DND-41 (cell line): ENCODE results near the gene MEF2D.

Experiments used
- ATAC-seq: fragments of 200-7000 bp; cut with Tn5 transposase; 3 replicates; pipeline ENCODE4 v1.9.1; 2021; ENCODE audit warnings: low read depth; ENCODE audit not compliant: insufficient read depth
- DNase-seq: peaks from one replicate; pipeline ENCODE4 v3.0.0-alpha.2; 2020
- H2AFZ ChIP-seq: 2 replicates; pipeline ENCODE4 v1.6.0; 2012; ENCODE audit warnings: low read depth, low read length
- H3K27ac ChIP-seq: 2 replicates; pipeline ENCODE4 v1.5.1; 2012; ENCODE audit warnings: low read length, inconsistent platforms
- H3K27me3 ChIP-seq: fragments of 200-600 bp; sonication (generic); 2 replicates; pipeline ENCODE4 v1.6.0; 2012; ENCODE audit warnings: low read length, mild to moderate bottlenecking, inconsistent platforms; ENCODE audit not compliant: insufficient read depth, poor library complexity
- H3K36me3 ChIP-seq: 2 replicates; pipeline ENCODE4 v1.5.1; 2012; ENCODE audit warnings: low read length, inconsistent platforms; ENCODE audit not compliant: insufficient read depth
- H3K4me1 ChIP-seq: 2 replicates; pipeline ENCODE4 v1.5.1; 2012; ENCODE audit warnings: mild to moderate bottlenecking, low read length; ENCODE audit not compliant: insufficient read depth
- H3K4me2 ChIP-seq: 2 replicates; pipeline ENCODE4 v1.6.0; 2012; ENCODE audit warnings: mild to moderate bottlenecking, moderate library complexity, low read length, inconsistent platforms; ENCODE audit not compliant: insufficient read depth
- H3K4me3 ChIP-seq, 2 experiments: fragments of 200-600 bp in 1 of 2; shearing (Covaris generic) in 1 of 2; 2 replicates each; pipeline ENCODE4 v1.5.1; 2012 to 2016; ENCODE audit warnings: inconsistent platforms in 2 of 2, low read length in 2 of 2, mild to moderate bottlenecking in 2 of 2, low read depth in 1 of 2, moderate library complexity in 1 of 2
- H3K79me2 ChIP-seq: 2 replicates; pipeline ENCODE4 v1.6.0; 2012; ENCODE audit warnings: low read length, inconsistent platforms; ENCODE audit not compliant: insufficient read depth
- H3K9ac ChIP-seq: 2 replicates; pipeline ENCODE4 v1.6.0; 2012; ENCODE audit warnings: low read depth, mild to moderate bottlenecking, inconsistent platforms, low read length, moderate library complexity
- H3K9me3 ChIP-seq: 2 replicates; pipeline ENCODE4 v1.5.1; 2012; ENCODE audit warnings: low read length, moderate library complexity, mild to moderate bottlenecking, inconsistent platforms; ENCODE audit not compliant: insufficient read depth, severe bottlenecking
- H4K20me1 ChIP-seq: 2 replicates; pipeline ENCODE4 v1.6.0; 2012; ENCODE audit warnings: low read length; ENCODE audit not compliant: insufficient read depth
- EZH2 ChIP-seq: IDR thresholded peaks from 3 replicates; pipeline ENCODE4 v1.6.1; 2012; ENCODE audit warnings: borderline replicate concordance, low read depth, mild to moderate bottlenecking, moderate library complexity, low read length, inconsistent platforms; ENCODE audit not compliant: severe bottlenecking
- TF ChIP-seq, protein P1 (sequence below): IDR thresholded peaks from 2 replicates; pipeline ENCODE4 v1.5.1; 2012; ENCODE audit warnings: borderline replicate concordance, low read length, moderate library complexity, mild to moderate bottlenecking; ENCODE audit not compliant: poor library complexity, severe bottlenecking; ENCODE audit errors: extremely low read depth

MEF2D gene

DNA sequence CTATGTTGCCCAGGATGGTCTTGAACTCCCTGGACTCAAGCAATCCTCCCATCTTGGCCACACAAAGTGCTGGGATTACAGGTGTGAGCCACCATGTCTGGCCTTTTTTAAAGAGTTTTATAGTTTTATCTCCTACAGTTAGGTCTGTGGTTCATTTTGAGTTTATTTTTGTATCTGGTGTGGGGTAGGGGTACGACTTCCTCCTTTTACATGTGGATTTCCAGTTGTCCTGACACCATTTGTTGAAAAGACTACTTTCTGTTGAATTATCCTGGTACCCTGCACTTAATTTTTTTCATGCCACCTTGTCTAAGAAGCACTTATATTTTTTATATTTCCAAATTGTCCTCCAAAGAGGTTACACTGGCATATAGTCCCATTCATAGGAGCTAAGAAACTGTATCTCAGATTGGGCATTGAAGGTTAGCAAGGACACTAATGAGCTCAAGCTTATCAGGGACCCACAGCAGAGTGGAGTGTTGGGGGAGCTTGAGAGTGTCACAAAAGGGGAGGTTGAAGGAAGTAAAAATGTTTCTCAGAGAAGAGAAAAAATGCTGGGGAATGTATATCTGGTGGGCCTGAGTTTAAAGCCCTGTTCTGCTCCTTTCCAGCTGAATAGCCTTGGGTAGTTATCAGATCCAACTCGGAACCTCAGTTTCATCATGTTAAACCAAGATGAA lies 23.4 kb upstream of the MEF2D start:
- Histone ChIP-seq H3K9ac (no peak overlapping the region), H2AFZ (no peak overlapping the region)
- no peak for DNase-seq

DNA sequence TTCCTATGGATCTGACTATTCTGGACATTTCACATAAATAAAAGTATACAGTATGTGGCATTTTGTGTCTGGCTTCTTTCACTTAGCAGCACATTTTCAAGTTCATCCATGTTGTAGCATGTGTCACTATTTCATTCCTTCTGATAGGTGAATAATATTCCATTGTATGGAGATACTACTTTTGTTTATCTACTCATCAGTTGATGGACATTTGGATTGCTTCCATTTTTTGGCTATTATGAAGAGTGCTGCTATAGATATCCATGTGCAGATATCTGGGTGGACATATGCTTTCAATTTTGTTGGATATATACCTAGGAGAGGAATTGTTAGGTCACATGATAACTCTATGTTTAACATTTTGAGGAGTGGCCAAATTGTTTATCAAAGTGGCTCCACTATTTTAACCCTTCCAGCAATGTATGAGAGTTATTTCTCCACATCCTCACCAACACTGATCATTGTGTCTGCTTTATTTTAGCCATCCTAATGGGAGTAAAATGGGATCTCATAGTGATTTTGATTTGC lies 21.9 kb upstream of the MEF2D start:
- TF ChIP-seq, protein P1, sequence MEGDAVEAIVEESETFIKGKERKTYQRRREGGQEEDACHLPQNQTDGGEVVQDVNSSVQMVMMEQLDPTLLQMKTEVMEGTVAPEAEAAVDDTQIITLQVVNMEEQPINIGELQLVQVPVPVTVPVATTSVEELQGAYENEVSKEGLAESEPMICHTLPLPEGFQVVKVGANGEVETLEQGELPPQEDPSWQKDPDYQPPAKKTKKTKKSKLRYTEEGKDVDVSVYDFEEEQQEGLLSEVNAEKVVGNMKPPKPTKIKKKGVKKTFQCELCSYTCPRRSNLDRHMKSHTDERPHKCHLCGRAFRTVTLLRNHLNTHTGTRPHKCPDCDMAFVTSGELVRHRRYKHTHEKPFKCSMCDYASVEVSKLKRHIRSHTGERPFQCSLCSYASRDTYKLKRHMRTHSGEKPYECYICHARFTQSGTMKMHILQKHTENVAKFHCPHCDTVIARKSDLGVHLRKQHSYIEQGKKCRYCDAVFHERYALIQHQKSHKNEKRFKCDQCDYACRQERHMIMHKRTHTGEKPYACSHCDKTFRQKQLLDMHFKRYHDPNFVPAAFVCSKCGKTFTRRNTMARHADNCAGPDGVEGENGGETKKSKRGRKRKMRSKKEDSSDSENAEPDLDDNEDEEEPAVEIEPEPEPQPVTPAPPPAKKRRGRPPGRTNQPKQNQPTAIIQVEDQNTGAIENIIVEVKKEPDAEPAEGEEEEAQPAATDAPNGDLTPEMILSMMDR: no peak
- no peak for TF ChIP-seq EZH2
- no peak for ATAC-seq

More for the DNA sequence above, 23.4 kb upstream of the MEF2D start:
- Histone ChIP-seq H3K4me3 (no peak overlapping the region), H3K4me1 (no peaks in the 10 kb centered on the region), H3K36me3 (peaks cover 26% of the 10 kb centered on the region), H3K27ac (no peak overlapping the region), H4K20me1 (no peaks in the 10 kb centered on the region), H3K9me3 (no peaks in the 10 kb centered on the region), H3K27me3 (no peaks in the 10 kb centered on the region), H3K4me2 (no peak overlapping the region), H3K79me2 (no peaks in the 10 kb centered on the region)
- ATAC-seq: peak; percentile 9; the same call in 1 of the 3 replicates
- TF ChIP-seq, protein P1: no peak
- no peak for TF ChIP-seq EZH2

DNA sequence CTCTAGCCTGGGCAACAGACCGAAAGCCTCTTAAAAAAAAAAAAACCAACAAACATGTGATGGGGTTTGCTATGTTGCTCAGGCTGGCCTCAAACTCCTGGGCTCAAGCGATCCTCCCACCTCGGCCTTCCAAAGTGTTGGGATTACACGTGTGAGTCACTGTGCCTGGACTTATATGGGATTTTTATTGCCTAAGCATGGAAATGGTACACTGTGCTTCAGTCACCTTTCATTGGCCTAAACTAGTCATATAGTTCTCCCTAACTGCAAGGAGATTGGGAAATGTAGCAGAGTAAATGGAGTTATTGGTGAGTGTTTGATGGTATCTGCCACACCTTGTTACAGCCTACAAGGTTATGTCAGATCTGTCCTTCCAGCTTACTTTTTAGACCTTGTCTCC lies 17.2 kb upstream of the MEF2D start:
- TF ChIP-seq EZH2: no peak
- TF ChIP-seq, protein P1: no peak
- H4K20me1 ChIP-seq: no peaks in the 10 kb centered on the region
- H3K27me3 ChIP-seq: peaks cover 3% of the 10 kb centered on the region
- H3K4me2 ChIP-seq: no peak overlapping the region
- no peak overlapping the region for H2AFZ ChIP-seq
- H3K4me1 ChIP-seq: no peaks in the 10 kb centered on the region
- H3K4me3 ChIP-seq: no peak overlapping the region
- H3K9me3 ChIP-seq: no peaks in the 10 kb centered on the region
- no peaks in the 10 kb centered on the region for H3K79me2 ChIP-seq
- ATAC-seq (no peak), DNase-seq (no peak)
- no peak overlapping the region for H3K27ac ChIP-seq
- no peak overlapping the region for H3K9ac ChIP-seq
- no peaks in the 10 kb centered on the region for H3K36me3 ChIP-seq

More for the DNA sequence above, 21.9 kb upstream of the MEF2D start:
- Histone ChIP-seq H2AFZ (no peak overlapping the region), H3K27me3 (no peaks in the 10 kb centered on the region), H3K4me2 (no peak overlapping the region), H3K9ac (no peak overlapping the region), H4K20me1 (no peaks in the 10 kb centered on the region), H3K27ac (no peak overlapping the region), H3K79me2 (no peaks in the 10 kb centered on the region), H3K4me3 (no peak overlapping the region), H3K36me3 (peaks cover 14% of the 10 kb centered on the region), H3K9me3 (no peaks in the 10 kb centered on the region), H3K4me1 (no peaks in the 10 kb centered on the region)
- DNase-seq: no peak
